Ovary (tissue), 3 donors: Measurements from ENCODE around the gene ATG4D.

Experiments used
- EP300 ChIP-seq: sonication (generic); formaldehyde crosslinking; IDR thresholded peaks from one replicate; pipeline ENCODE4 v1.6.1; 2017; ENCODE audit warnings: antibody characterized with exemption
- POLR2A ChIP-seq: fragments of 450-650 bp; IDR thresholded peaks from one replicate; pipeline ENCODE4 v1.6.1; 2017; ENCODE audit warnings: antibody characterized with exemption, mild to moderate bottlenecking, moderate library complexity
- TF ChIP-seq, protein P1 (sequence below), 3 donors: fragments of 450-650 bp in 2 of 3; fragments of 200-600 bp in 1 of 3; IDR thresholded peaks; one replicate each; pipeline versions ENCODE4 v1.5.1 to v1.8.0; 2016 to 2022; ENCODE audit warnings: antibody characterized with exemption in 3 of 3, mild to moderate bottlenecking in 1 of 3
- donor health status: DM: no; HTN: no; CAD: no.

DNA sequence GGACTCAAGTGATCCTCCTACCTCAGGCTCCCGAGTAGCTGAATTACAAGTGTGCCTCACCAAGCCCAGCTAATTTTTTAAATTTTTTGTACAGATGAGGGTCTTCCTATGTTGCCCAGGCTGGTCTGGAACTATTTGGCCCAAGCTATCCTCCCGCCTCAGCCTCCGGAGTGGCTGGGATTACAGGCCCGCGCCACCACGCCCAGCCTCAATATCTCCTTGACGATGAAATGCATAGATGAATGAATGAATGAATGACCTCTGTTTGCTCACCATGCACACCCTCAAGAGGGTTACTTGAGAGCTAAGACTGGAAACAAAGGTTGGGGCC, 58.3 kb downstream of the ATG4D start:
- TF ChIP-seq, protein P1, sequence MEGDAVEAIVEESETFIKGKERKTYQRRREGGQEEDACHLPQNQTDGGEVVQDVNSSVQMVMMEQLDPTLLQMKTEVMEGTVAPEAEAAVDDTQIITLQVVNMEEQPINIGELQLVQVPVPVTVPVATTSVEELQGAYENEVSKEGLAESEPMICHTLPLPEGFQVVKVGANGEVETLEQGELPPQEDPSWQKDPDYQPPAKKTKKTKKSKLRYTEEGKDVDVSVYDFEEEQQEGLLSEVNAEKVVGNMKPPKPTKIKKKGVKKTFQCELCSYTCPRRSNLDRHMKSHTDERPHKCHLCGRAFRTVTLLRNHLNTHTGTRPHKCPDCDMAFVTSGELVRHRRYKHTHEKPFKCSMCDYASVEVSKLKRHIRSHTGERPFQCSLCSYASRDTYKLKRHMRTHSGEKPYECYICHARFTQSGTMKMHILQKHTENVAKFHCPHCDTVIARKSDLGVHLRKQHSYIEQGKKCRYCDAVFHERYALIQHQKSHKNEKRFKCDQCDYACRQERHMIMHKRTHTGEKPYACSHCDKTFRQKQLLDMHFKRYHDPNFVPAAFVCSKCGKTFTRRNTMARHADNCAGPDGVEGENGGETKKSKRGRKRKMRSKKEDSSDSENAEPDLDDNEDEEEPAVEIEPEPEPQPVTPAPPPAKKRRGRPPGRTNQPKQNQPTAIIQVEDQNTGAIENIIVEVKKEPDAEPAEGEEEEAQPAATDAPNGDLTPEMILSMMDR (IDR thresholded peaks at IDR 0.05): no peak
- no peak for TF ChIP-seq POLR2A
- TF ChIP-seq EP300: no peak
